Suprapubic skin (tissue), 4 donors: Measurements from ENCODE around the gene DEGS1. TPM values are rescaled to one million over a fixed set of nuclear protein-coding genes. Genes with fewer than 3 reads are reported as not detected.
A peak's percentile ranks its signal among the peaks of the same experiment; 100 is the strongest.

Experiments used
- DNase-seq, 2 donors: peaks; one replicate each; pipeline ENCODE4 v3.0.0-alpha.2; 2019; ENCODE audit warnings: low spot score in 2 of 2
- H3K27ac ChIP-seq: fragments of 200-600 bp; sonication (generic); one replicate; pipeline ENCODE4 v1.5.1; 2019
- H3K27me3 ChIP-seq: fragments of 200-600 bp; sonication (generic); one replicate; pipeline ENCODE4 v1.5.1; 2019
- H3K36me3 ChIP-seq: fragments of 200-600 bp; sonication (generic); one replicate; pipeline ENCODE4 v1.5.1; 2019
- H3K4me1 ChIP-seq: fragments of 200-600 bp; sonication (generic); one replicate; pipeline ENCODE4 v1.5.1; 2019
- H3K4me3 ChIP-seq: fragments of 200-600 bp; sonication (generic); one replicate; pipeline ENCODE4 v1.5.1; 2019; ENCODE audit warnings: mild to moderate bottlenecking
- H3K9me3 ChIP-seq: fragments of 200-600 bp; sonication (generic); one replicate; pipeline ENCODE4 v1.5.1; 2019
- CTCF ChIP-seq, 2 donors: fragments of 200-600 bp in 1 of 2; fragments of 450-650 bp in 1 of 2; sonication (generic) in 1 of 2; IDR thresholded peaks; one replicate each; pipeline ENCODE4 v1.5.1; 2016 to 2019; ENCODE audit warnings: antibody characterized with exemption in 2 of 2, mild to moderate bottlenecking in 1 of 2, moderate library complexity in 1 of 2
- EP300 ChIP-seq: sonication (generic); formaldehyde crosslinking; IDR thresholded peaks from one replicate; pipeline ENCODE4 v1.6.1; 2017; ENCODE audit warnings: antibody characterized with exemption
- POLR2A ChIP-seq, 2 donors: fragments of 450-650 bp; IDR thresholded peaks; one replicate each; pipeline ENCODE4 v1.6.1; 2017; ENCODE audit warnings: antibody characterized with exemption in 2 of 2, mild to moderate bottlenecking in 2 of 2, moderate library complexity in 2 of 2
- POLR2AphosphoS5 ChIP-seq, 3 donors: sonication (generic); formaldehyde crosslinking; IDR thresholded peaks; one replicate each; pipeline ENCODE4 v1.6.1; 2017; ENCODE audit warnings: antibody characterized with exemption in 3 of 3
- WGBS: methylation state at CpG from one replicate; pipeline ENCODE4 v1.1.5; 2018; 5-methylcytosine and 5-hydroxymethylcytosine counted together
- total RNA-seq, 4 donors: library from RNA; depleted of rRNA; stranded (reverse); fragments of >200 nt; gene quantifications; one replicate each; pipeline ENCODE4 v1.1.0, GENCODE V29; 2016

DEGS1 gene
- total RNA-seq, 4 donors from 2014 or later = 363 to 847 (median 705) TPM

GRCh38 chr1:224211206-224211962 lies 28.3 kb downstream of the DEGS1 start:
- DNase-seq = no peak
- Histone ChIP-seq H3K9me3 (no peaks in the 10 kb centered on the region), H3K27ac (peak overlapping the region; percentile 47), H3K36me3 (no peaks in the 10 kb centered on the region), H3K27me3 (no peaks in the 10 kb centered on the region), H3K4me1 (peaks cover 32% of the 10 kb centered on the region), H3K4me3 (no peak overlapping the region)
- no peak for TF ChIP-seq EP300
- no peak for TF ChIP-seq POLR2A (IDR thresholded peaks at IDR 0.05)
- TF ChIP-seq CTCF (IDR thresholded peaks at IDR 0.05) = no peak
- no peak for TF ChIP-seq POLR2AphosphoS5 (IDR thresholded peaks at IDR 0.05)
- 39% methylated on average over 4 of the region's 4 CpGs for WGBS

- peak overlapping the region; percentile 87 for H3K27ac ChIP-seq
- H3K4me1 ChIP-seq = peaks cover 29% of the 10 kb centered on the region
- H3K9me3 ChIP-seq = no peaks in the 10 kb centered on the region
- 52% methylated on average over 13 of the region's 13 CpGs for WGBS
- H3K4me3 ChIP-seq = no peak overlapping the region
- no peaks in the 10 kb centered on the region for H3K27me3 ChIP-seq
- no peak for DNase-seq
- TF ChIP-seq POLR2AphosphoS5 (IDR thresholded peaks at IDR 0.05) = no peak
- TF ChIP-seq CTCF (IDR thresholded peaks at IDR 0.05) = no peak
- TF ChIP-seq EP300 = no peak
- no peak for TF ChIP-seq POLR2A (IDR thresholded peaks at IDR 0.05)
- H3K36me3 ChIP-seq = no peaks in the 10 kb centered on the region
Observed at GRCh38 chr1:224212618-224213061, 29.6 kb downstream of the DEGS1 start.

GRCh38 chr1:224213438-224214119 lies 30.5 kb downstream of the DEGS1 start:
- 46% methylated on average over 4 of the region's 4 CpGs for WGBS

GRCh38 chr1:224216382-224216781 lies 33.3 kb downstream of the DEGS1 start:
- no peak for DNase-seq
- H3K27ac ChIP-seq = no peak overlapping the region
- WGBS = 90% methylated on average over 8 of the region's 8 CpGs

More at GRCh38 chr1:224213438-224214119, 30.5 kb downstream of the DEGS1 start:
- Histone ChIP-seq H3K27ac (peak overlapping the region; percentile 87), H3K9me3 (no peaks in the 10 kb centered on the region), H3K36me3 (no peaks in the 10 kb centered on the region), H3K4me3 (no peak overlapping the region), H3K27me3 (no peaks in the 10 kb centered on the region), H3K4me1 (peaks cover 38% of the 10 kb centered on the region)
- no peak for TF ChIP-seq POLR2AphosphoS5 (IDR thresholded peaks at IDR 0.05)
- no peak for TF ChIP-seq EP300
- no peak for TF ChIP-seq POLR2A (IDR thresholded peaks at IDR 0.05)
- TF ChIP-seq CTCF (IDR thresholded peaks at IDR 0.05) = no peak
- DNase-seq = no peak

More at GRCh38 chr1:224216382-224216781, 33.3 kb downstream of the DEGS1 start:
- Histone ChIP-seq H3K4me1 (peaks cover 37% of the 10 kb centered on the region), H3K9me3 (no peaks in the 10 kb centered on the region), H3K4me3 (no peak overlapping the region), H3K36me3 (no peaks in the 10 kb centered on the region), H3K27me3 (no peaks in the 10 kb centered on the region)
- TF ChIP-seq CTCF (IDR thresholded peaks at IDR 0.05) = no peak
- TF ChIP-seq POLR2A (IDR thresholded peaks at IDR 0.05) = no peak
- TF ChIP-seq EP300 = no peak
- no peak for TF ChIP-seq POLR2AphosphoS5 (IDR thresholded peaks at IDR 0.05)
